NB4 (cell line): ENCODE measurements around the gene EIF3C.
"Not testable (repeated sequence)": the region's sequence is repeated elsewhere in the genome, so short reads cannot be mapped to it uniquely, and the experiment has no call there.

Experiments used
- MYC ChIP-seq: IDR thresholded peaks from 2 replicates; pipeline ENCODE4 v1.6.1; 2011; ENCODE audit warnings: low read depth, low read length
- POLR2A ChIP-seq: IDR thresholded peaks from 2 replicates; pipeline ENCODE4 v1.6.1; 2011; ENCODE audit warnings: mild to moderate bottlenecking; ENCODE audit not compliant: insufficient read length; ENCODE audit errors: extremely low read depth
- TF ChIP-seq, protein P1 (sequence below): IDR thresholded peaks from one replicate; pipeline ENCODE4 v1.5.1; 2012; ENCODE audit warnings: low read depth, low read length
- TF ChIP-seq, protein P2 (sequence below): IDR thresholded peaks from 2 replicates; pipeline ENCODE4 v1.6.1; 2011; ENCODE audit warnings: low read depth, low read length

DNA sequence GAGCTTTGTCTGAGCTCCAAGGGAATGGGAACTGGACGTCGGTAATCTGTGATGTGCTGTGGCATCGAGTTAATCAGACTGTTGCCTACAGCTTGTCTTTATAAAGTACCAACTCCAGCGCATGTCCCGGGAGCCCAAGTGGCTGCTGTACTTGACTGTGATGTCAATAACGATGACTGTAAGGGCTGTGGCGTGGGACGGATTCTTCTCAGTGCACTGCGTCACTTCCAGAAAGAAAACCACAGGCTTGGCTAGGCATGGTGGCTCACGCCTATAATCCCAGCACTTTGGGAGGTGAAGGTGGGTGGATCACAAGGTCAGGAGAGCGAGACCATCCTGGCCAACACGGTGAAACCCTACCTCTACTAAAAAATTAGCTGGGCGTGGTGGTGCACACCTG lies 21.8 kb upstream of the EIF3C start:
- TF ChIP-seq, protein P1, sequence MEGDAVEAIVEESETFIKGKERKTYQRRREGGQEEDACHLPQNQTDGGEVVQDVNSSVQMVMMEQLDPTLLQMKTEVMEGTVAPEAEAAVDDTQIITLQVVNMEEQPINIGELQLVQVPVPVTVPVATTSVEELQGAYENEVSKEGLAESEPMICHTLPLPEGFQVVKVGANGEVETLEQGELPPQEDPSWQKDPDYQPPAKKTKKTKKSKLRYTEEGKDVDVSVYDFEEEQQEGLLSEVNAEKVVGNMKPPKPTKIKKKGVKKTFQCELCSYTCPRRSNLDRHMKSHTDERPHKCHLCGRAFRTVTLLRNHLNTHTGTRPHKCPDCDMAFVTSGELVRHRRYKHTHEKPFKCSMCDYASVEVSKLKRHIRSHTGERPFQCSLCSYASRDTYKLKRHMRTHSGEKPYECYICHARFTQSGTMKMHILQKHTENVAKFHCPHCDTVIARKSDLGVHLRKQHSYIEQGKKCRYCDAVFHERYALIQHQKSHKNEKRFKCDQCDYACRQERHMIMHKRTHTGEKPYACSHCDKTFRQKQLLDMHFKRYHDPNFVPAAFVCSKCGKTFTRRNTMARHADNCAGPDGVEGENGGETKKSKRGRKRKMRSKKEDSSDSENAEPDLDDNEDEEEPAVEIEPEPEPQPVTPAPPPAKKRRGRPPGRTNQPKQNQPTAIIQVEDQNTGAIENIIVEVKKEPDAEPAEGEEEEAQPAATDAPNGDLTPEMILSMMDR: not testable (repeated sequence)
- not testable (repeated sequence) for TF ChIP-seq POLR2A, MYC
- TF ChIP-seq, protein P2, sequence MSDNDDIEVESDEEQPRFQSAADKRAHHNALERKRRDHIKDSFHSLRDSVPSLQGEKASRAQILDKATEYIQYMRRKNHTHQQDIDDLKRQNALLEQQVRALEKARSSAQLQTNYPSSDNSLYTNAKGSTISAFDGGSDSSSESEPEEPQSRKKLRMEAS: not testable (repeated sequence)
